ENCODE data around the gene LEUTX. TPM values are rescaled to one million over a fixed set of nuclear protein-coding genes. Genes with fewer than 3 reads are reported as not detected.

LEUTX gene
- total and polyA plus RNA-seq, 2 donors (not counting 1 experiment from before 2014, with no cell fraction given): not detected

- TF ChIP-seq CTCF (IDR thresholded peaks at IDR 0.05): no peak
- no peak for TF ChIP-seq EZH2 (IDR thresholded peaks at IDR 0.05; ENCODE audit: borderline replicate concordance, insufficient read depth, low read depth, low read length, poor library complexity, severe bottlenecking)
- CTCF ChIA-PET: interaction anchor here (1.5 kb wide), 1 partner anchor 15 kb away, joined by 5 read pairs; no protein-coding TSS in a partner anchor
- H3K4me2 ChIP-seq (replicated peaks; ENCODE audit: low read depth, low read length, poor library complexity, severe bottlenecking): no peak overlapping the region
- H4K20me1 ChIP-seq (ENCODE audit: control insufficient read depth, insufficient read depth, low read length, poor library complexity, severe bottlenecking): no peaks in the 10 kb centered on the region
- no peak overlapping the region for H2AFZ ChIP-seq (ENCODE audit: insufficient read depth, low read depth, low read length, poor library complexity, severe bottlenecking)
- H3K27me3 Mint-ChIP-seq: peaks cover 42% of the 10 kb centered on the region
- 83% methylated on average over 5 of the region's 5 CpGs for WGBS (ENCODE audit: insufficient coverage)
- no peaks in the 10 kb centered on the region for H3K4me1 ChIP-seq (ENCODE audit: control insufficient read depth in 2 of 2, insufficient read depth in 2 of 2, low read length in 2 of 2)
- H3K36me3 ChIP-seq (replicated peaks in 1 of 2; ENCODE audit: control extremely low read depth in 1 of 2, control insufficient read depth in 1 of 2, extremely low read depth in 1 of 2, insufficient read depth in 2 of 2, low read length in 1 of 2): no peaks in the 10 kb centered on the region
- H3K9me3 Mint-ChIP-seq (ENCODE audit: insufficient read depth): no peaks in the 10 kb centered on the region
- no peak overlapping the region for H3K9ac ChIP-seq (ENCODE audit: low read length)
- no peaks in the 10 kb centered on the region for H3K4me1 Mint-ChIP-seq
- ATAC-seq (ENCODE audit: low read depth) (no peak), DNase-seq (no peak)
- no peak overlapping the region for H3K27ac Mint-ChIP-seq
- H3K27ac ChIP-seq (ENCODE audit: low read length in 2 of 2): no peak overlapping the region
- H3K4me3 Mint-ChIP-seq: no peak overlapping the region
- no peak overlapping the region for H3K4me3 ChIP-seq (ENCODE audit: control extremely low read depth in 1 of 5, extremely low read depth in 1 of 5, insufficient read depth in 1 of 5, low read depth in 2 of 5, low read length in 4 of 5)
- H3K9me3 ChIP-seq (ENCODE audit: control extremely low read depth in 1 of 3, control insufficient read depth in 2 of 3, insufficient read depth in 1 of 3, low read length in 2 of 3): peaks cover 0 to 1% (median 0%) of the 10 kb centered on the region in 3 donors
- no peaks in the 10 kb centered on the region for H3K79me2 ChIP-seq (ENCODE audit: control insufficient read depth, insufficient read depth, low read length)
- intact Hi-C loops (cut with micrococcal nuclease): no loop called here
- POLR2A ChIA-PET: no interaction called here
- H3K27me3 ChIP-seq (replicated peaks in 1 of 4; ENCODE audit: control extremely low read depth in 1 of 4, control insufficient read depth in 3 of 4, insufficient read depth in 4 of 4, low read length in 3 of 4): peaks cover 0 to 14% (median 10%) of the 10 kb centered on the region in 4 experiments
Measured at GRCh38 chr19:39749981-39750380, 28.7 kb upstream of the LEUTX start.

- intact Hi-C loops (cut with micrococcal nuclease): no loop called here
- DNase-seq (no peak), ATAC-seq (ENCODE audit: low read depth) (no peak)
- ChIA-PET POLR2A (no interaction called here), CTCF (no interaction called here)
- Mint-ChIP-seq H3K27ac (no peak overlapping the region), H3K9me3 (ENCODE audit: insufficient read depth) (no peaks in the 10 kb centered on the region), H3K4me3 (no peak overlapping the region), H3K27me3 (peaks cover 37% of the 10 kb centered on the region), H3K4me1 (no peaks in the 10 kb centered on the region)
- Histone ChIP-seq H4K20me1 (ENCODE audit: control insufficient read depth, insufficient read depth, low read length, poor library complexity, severe bottlenecking) (no peaks in the 10 kb centered on the region), H3K36me3 (replicated peaks in 1 of 2; ENCODE audit: control extremely low read depth in 1 of 2, control insufficient read depth in 1 of 2, extremely low read depth in 1 of 2, insufficient read depth in 2 of 2, low read length in 1 of 2) (no peaks in the 10 kb centered on the region), H3K4me2 (replicated peaks; ENCODE audit: low read depth, low read length, poor library complexity, severe bottlenecking) (no peak overlapping the region), H2AFZ (ENCODE audit: insufficient read depth, low read depth, low read length, poor library complexity, severe bottlenecking) (no peak overlapping the region), H3K9me3 (ENCODE audit: control extremely low read depth in 1 of 3, control insufficient read depth in 2 of 3, insufficient read depth in 1 of 3, low read length in 2 of 3) (peaks cover 0 to 1% (median 0%) of the 10 kb centered on the region in 3 donors), H3K79me2 (ENCODE audit: control insufficient read depth, insufficient read depth, low read length) (no peaks in the 10 kb centered on the region), H3K9ac (ENCODE audit: low read length) (no peak overlapping the region), H3K27ac (ENCODE audit: low read length in 2 of 2) (no peak overlapping the region), H3K4me1 (ENCODE audit: control insufficient read depth in 2 of 2, insufficient read depth in 2 of 2, low read length in 2 of 2) (no peaks in the 10 kb centered on the region), H3K27me3 (replicated peaks in 1 of 4; ENCODE audit: control extremely low read depth in 1 of 4, control insufficient read depth in 3 of 4, insufficient read depth in 4 of 4, low read length in 3 of 4) (peaks cover 0 to 19% (median 3%) of the 10 kb centered on the region in 4 experiments), H3K4me3 (ENCODE audit: control extremely low read depth in 1 of 5, extremely low read depth in 1 of 5, insufficient read depth in 1 of 5, low read depth in 2 of 5, low read length in 4 of 5) (no peak overlapping the region)
- TF ChIP-seq EZH2 (IDR thresholded peaks at IDR 0.05; ENCODE audit: borderline replicate concordance, insufficient read depth, low read depth, low read length, poor library complexity, severe bottlenecking) (no peak), CTCF (IDR thresholded peaks at IDR 0.05) (no peak)
Measured at GRCh38 chr19:39752390-39752789, 26.3 kb upstream of the LEUTX start.

Measured in B cell (primary cell).